K562 (cell line): ENCODE data around the gene ARMH1. TPM values are rescaled to one million over a fixed set of nuclear protein-coding genes. Genes with fewer than 3 reads are reported as not detected.

Experiments used
- BACH1 ChIP-seq: fragments of 200-800 bp; sonication (Bioruptor generic); IDR thresholded peaks from 2 replicates; pipeline ENCODE4 v1.6.1; 2016; ENCODE audit warnings: missing genetic modification characterization, missing compliant biosample characterization
- CBFA2T3 ChIP-seq: fragments of 450-650 bp; IDR thresholded peaks from 2 replicates; pipeline ENCODE4 v1.6.1; 2017
- FOXK2 ChIP-seq, 2 experiments: fragments of 450-650 bp; IDR thresholded peaks in 1 of 2; conservative IDR thresholded peaks in 1 of 2; 2 replicates each; pipeline ENCODE4 v1.6.1; 2016; ENCODE audit warnings: low read depth in 2 of 2, mild to moderate bottlenecking in 1 of 2
- FUS ChIP-seq: fragments of 200-400 bp; formaldehyde crosslinking; optimal IDR thresholded peaks from 2 replicates; pipeline ENCODE3; 2017; ENCODE audit warnings: low read depth, low read length
- HMGXB4 ChIP-seq: sonication (generic); formaldehyde crosslinking; IDR thresholded peaks from 2 replicates; pipeline ENCODE4 v1.8.1; 2023; ENCODE audit warnings: mild to moderate bottlenecking, missing genetic modification reagents
- MAFG ChIP-seq: fragments of 450-650 bp; conservative IDR thresholded peaks from 2 replicates; pipeline ENCODE4 v1.6.1; 2016; ENCODE audit warnings: missing genetic modification characterization, missing compliant biosample characterization
- NELFE ChIP-seq: IDR thresholded peaks from 2 replicates; pipeline ENCODE4 v1.6.1; 2011; ENCODE audit warnings: mild to moderate bottlenecking; ENCODE audit not compliant: insufficient read depth, insufficient read length
- OTX1 ChIP-seq: fragments of 450-650 bp; formaldehyde crosslinking; IDR thresholded peaks from 2 replicates; pipeline ENCODE4 v1.4.0; 2022; ENCODE audit warnings: mild to moderate bottlenecking
- PRPF4 ChIP-seq: fragments of 200-400 bp; formaldehyde crosslinking; IDR thresholded peaks from one replicate; pipeline ENCODE4 v1.6.1; 2017; ENCODE audit warnings: low read length, low read depth, mild to moderate bottlenecking; ENCODE audit not compliant: insufficient read depth, poor library complexity, severe bottlenecking
- RAD21 ChIP-seq, 2 experiments: fragments of 250-450 bp in 1 of 2; fragments of 450-650 bp in 1 of 2; sonication (Bioruptor Pico) in 1 of 2; formaldehyde crosslinking in 1 of 2; IDR thresholded peaks in 1 of 2; conservative IDR thresholded peaks in 1 of 2; 2 replicates each; pipeline versions ENCODE4 v1.4.0 to v1.8.0; 2020 to 2022; ENCODE audit warnings: mild to moderate bottlenecking in 2 of 2, moderate library complexity in 1 of 2
- TAF9B ChIP-seq: fragments of 450-650 bp; IDR thresholded peaks from 2 replicates; pipeline ENCODE4 v1.6.1; 2018; ENCODE audit warnings: mild to moderate bottlenecking; ENCODE audit not compliant: partially characterized antibody
- TBP ChIP-seq: optimal IDR thresholded peaks from 2 replicates; pipeline ENCODE3; 2011; ENCODE audit warnings: low read depth, low read length, improper control_type of control experiment
- TFAP4 ChIP-seq: sonication (generic); formaldehyde crosslinking; IDR thresholded peaks from 2 replicates; pipeline ENCODE4 v1.8.0; 2022; ENCODE audit warnings: missing genetic modification reagents, mild to moderate bottlenecking, moderate library complexity, borderline replicate concordance
- WHSC1 ChIP-seq: IDR thresholded peaks from one replicate; pipeline ENCODE4 v1.6.1; 2012; ENCODE audit warnings: low read length, control low read depth, inconsistent platforms
- ZBTB8A ChIP-seq: fragments of 450-650 bp; IDR thresholded peaks from 2 replicates; pipeline ENCODE4 v1.6.1; 2018; ENCODE audit warnings: mild to moderate bottlenecking, moderate library complexity; ENCODE audit not compliant: partially characterized antibody
- ZFP36 ChIP-seq: fragments of 150-350 bp; IDR thresholded peaks from 2 replicates; pipeline ENCODE4 v1.6.1; 2018; ENCODE audit warnings: low read length, low read depth; ENCODE audit not compliant: partially characterized antibody
- ZNF717 ChIP-seq: fragments of 250-450 bp; sonication (Bioruptor Pico); IDR thresholded peaks from 2 replicates; pipeline ENCODE4 v1.5.0; 2021
- polyA plus RNA-seq, 8 experiments: library from polyadenylated mRNA; depleted of rRNA in 4 of 8; stranded (reverse) in 5 of 8; unstranded in 3 of 8; fragments of >200 nt; fragmentation: Nextera tagmentation in 2 of 8; fragmentation: Illumina TruSeq in 1 of 8; extraction: Ambion mirVana in 2 of 8; extraction: Trizol in 1 of 8; gene quantifications; 2 replicates each; pipeline versions ENCODE4 v1.2.1 to v1.2.3, GENCODE V29; 2011 to 2014; ENCODE audit warnings: inconsistent platforms in 1 of 8, missing spikeins in 1 of 8
- total RNA-seq, 7 experiments: library from RNA; depleted of rRNA in 6 of 7; stranded (reverse); fragments of >200 nt in 6 of 7; fragmentation: Illumina TruSeq in 2 of 7; extraction: Trizol in 2 of 7; gene quantifications; 2 replicates each; pipeline versions ENCODE4 v1.2.1 to v1.2.3, GENCODE V29; 2011 to 2021; ENCODE audit warnings: low replicate concordance in 1 of 7
- TF ChIP-seq, protein P1 (sequence below): conservative IDR thresholded peaks from 2 replicates; pipeline ENCODE4 v1.6.1; 2011; ENCODE audit warnings: low read depth, mild to moderate bottlenecking, low read length; ENCODE audit not compliant: control insufficient read depth
- TF ChIP-seq, protein P2 (sequence below): sonication (generic); formaldehyde crosslinking; IDR thresholded peaks from 2 replicates; pipeline ENCODE4 v1.8.1; 2023; ENCODE audit warnings: mild to moderate bottlenecking, missing genetic modification reagents

Gene ARMH1
- total and polyA plus RNA-seq, 9 of the 15 experiments (the other 6 are each of a cell fraction or from before 2014, with no cell fraction given): 0.41 TPM; not detected in 8

DNA sequence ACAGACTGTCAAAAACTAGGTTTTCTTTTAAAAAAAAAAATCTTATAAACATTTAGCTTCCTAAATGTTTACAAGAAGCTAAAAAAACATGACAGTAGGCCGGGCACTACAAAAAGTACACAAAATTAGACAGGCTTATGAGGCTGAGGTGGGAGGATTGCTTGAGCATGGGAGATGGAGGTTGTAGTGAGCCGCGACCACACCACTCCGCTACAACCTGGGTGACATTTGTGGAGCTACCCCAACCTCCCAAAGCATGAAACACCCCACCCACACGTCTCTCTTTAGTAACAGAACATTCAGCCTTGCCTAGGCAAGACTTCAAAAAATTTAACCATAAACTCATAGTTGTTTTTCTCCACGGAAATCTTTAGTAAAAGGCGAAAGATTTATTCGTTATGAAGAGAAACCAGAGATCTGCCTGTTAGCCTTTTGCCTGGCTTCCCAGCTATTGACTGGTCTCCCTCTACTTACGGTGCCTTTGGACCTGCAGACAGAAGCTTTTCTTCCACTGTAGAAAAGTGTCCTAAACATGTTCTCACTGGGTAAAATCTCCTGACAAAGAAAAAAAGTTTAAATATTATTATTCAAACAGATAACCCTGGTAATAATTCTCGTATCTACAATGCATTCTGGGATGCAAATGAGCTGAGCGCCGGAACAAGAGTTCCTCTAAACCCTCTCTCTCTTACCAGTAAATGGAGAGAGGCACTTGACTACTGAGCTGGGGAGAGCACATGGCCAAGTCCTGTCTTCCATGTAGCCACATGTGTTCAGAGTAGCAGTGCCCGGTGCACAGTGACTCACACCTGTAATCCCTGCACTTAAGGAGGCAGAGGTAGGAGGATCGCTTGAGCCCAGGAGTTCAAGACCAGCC is 47.2 kb downstream of the ARMH1 start (continued):
- TF ChIP-seq OTX1 (CRISPR knock-in tag) (peak; percentile 100), ZFP36 (peak; percentile 83), ZNF717 (peak; percentile 100), WHSC1 (no peak), TFAP4 (peak; percentile 86), MAFG (tag) (no peak; the same call in 1 of the 2 replicates), FOXK2 (conservative IDR thresholded peaks at IDR 0.05 in 1 of 2, IDR thresholded peaks at IDR 0.05 in 1 of 2; ENCODE audit: low read depth in 2 of 2) (peak; percentile 86 to 92), FUS (peak; percentile 88), BACH1 (tag) (peak; percentile 88), TAF9B (peak; percentile 99), CBFA2T3 (peak; percentile 66), TBP (no peak), PRPF4 (peak; percentile 85), ZBTB8A (peak; percentile 97), RAD21 (CRISPR knock-in tag; conservative IDR thresholded peaks at IDR 0.05 in 1 of 2, IDR thresholded peaks at IDR 0.05 in 1 of 2) (peak in 1 of 2 experiments; percentile 56; a peak in 2 of 4 replicates), NELFE (peak; percentile 87), HMGXB4 (peak; percentile 75)
- TF ChIP-seq, protein P1, sequence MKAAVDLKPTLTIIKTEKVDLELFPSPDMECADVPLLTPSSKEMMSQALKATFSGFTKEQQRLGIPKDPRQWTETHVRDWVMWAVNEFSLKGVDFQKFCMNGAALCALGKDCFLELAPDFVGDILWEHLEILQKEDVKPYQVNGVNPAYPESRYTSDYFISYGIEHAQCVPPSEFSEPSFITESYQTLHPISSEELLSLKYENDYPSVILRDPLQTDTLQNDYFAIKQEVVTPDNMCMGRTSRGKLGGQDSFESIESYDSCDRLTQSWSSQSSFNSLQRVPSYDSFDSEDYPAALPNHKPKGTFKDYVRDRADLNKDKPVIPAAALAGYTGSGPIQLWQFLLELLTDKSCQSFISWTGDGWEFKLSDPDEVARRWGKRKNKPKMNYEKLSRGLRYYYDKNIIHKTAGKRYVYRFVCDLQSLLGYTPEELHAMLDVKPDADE: peak; percentile 100
- TF ChIP-seq, protein P2, sequence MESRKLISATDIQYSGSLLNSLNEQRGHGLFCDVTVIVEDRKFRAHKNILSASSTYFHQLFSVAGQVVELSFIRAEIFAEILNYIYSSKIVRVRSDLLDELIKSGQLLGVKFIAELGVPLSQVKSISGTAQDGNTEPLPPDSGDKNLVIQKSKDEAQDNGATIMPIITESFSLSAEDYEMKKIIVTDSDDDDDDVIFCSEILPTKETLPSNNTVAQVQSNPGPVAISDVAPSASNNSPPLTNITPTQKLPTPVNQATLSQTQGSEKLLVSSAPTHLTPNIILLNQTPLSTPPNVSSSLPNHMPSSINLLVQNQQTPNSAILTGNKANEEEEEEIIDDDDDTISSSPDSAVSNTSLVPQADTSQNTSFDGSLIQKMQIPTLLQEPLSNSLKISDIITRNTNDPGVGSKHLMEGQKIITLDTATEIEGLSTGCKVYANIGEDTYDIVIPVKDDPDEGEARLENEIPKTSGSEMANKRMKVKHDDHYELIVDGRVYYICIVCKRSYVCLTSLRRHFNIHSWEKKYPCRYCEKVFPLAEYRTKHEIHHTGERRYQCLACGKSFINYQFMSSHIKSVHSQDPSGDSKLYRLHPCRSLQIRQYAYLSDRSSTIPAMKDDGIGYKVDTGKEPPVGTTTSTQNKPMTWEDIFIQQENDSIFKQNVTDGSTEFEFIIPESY: peak; percentile 94
